GM21786 (cell line): ENCODE results near the gene USP7.

Source experiments
- ATAC-seq: cut with Tn5 transposase; IDR thresholded peaks from one replicate; pipeline ENCODE4 v1.9.1; 2021; ENCODE audit not compliant: unreplicated experiment

USP7 gene

DNA sequence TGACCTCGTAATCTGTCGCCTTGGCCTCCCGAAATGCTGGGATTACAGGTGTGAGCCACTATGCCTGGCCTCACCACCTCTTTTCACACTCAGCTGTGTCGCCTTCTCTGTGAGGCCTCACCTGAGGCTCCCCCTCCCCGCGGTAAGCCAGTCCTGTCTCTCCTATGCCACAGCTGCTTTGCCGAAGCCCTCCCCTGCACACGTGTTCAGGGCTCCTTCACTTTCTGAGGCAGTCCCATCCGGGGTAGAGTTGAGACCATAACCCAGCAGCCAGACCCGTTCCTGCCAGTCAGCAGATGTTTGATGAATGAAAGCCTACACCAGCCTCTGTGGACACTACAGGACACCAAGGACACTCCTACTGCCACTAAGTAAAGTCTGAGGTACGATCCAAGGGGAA lies 10.6 kb downstream of the USP7 start:
- no peak for ATAC-seq

DNA sequence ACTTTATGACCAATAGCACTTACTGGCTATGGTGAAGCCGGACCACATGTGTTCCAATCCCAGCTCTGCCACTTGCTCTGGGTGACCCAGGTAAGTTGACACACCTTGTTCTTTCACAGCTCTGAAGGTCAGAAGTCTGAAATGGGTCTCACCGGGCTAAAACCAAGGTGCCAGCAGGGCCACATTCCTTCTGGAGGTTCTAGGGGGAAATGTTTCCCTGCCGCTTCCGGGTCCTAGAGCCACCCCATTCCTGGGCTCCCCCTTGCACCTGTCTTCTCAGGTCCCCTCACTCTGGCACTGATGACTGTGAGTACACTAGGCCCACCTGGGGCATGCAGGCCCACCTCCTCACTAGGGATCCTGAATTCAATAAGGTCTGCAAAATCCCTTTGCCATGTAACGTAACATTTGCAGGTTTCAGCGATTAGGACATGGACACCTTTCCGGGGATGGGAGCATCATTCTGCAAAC lies 11.4 kb downstream of the USP7 start:
- ATAC-seq: no peak

DNA sequence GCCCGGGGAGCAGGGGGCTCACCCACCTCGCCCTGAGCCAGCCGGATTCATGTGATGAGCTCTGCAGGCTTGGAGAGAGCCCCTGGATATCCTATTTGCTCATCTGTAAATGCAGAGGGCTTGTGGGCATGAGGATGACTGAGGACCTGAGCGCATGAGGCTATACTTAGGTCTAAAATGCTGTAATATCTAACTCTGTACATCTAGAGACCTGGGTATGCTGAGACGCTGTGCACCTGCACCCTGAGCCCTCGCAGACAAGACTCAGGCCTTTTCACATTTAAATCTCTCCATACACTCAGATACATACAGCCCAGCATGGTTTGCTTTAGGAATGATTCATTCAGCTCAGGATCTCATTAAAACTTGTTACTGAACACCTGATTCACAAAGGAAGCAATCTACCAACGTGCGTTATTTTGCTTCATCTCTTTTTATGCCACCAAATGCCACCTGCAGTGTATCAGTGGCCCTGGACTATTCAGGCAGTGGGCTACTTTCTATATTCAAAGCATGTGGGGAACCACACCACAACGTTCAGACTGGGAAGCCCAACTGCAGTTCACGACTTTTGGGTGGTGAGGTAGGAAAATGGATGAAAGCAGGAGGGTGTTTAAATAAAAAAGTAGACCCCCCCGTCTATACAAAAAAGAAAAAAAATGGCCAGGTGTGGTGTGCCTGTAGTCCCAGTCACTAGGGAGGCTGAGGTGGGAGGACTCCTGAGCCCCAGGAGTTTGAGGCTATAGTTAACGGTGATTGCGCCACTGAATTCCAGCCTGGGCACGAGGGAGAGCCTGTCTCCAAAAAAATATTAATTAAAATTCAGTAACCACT lies 12.0 kb downstream of the USP7 start:
- ATAC-seq: peak; percentile 48

DNA sequence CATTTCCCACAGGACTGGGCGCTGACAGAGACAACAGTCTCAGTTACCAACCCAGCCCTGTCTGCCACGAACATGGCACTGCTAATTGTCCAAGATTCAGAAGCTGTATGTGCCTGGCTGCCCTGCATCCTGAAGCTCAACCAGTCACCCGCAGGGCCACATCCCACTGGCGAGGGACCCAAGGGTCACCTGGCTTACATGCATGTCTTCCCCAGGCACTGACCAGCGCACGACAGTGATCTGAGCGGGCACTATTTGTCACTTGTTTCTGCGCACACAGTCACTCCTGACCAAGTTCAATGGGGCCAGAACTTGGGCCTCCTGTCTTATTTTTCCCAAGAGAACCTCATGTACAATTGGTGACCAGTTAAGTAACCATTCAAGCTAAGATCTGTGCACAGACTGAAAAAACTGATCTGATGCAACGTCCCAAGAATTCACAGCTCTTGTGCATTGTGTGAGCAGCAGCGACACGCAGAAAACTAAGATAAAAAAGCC lies 13.1 kb downstream of the USP7 start:
- ATAC-seq: no peak

DNA sequence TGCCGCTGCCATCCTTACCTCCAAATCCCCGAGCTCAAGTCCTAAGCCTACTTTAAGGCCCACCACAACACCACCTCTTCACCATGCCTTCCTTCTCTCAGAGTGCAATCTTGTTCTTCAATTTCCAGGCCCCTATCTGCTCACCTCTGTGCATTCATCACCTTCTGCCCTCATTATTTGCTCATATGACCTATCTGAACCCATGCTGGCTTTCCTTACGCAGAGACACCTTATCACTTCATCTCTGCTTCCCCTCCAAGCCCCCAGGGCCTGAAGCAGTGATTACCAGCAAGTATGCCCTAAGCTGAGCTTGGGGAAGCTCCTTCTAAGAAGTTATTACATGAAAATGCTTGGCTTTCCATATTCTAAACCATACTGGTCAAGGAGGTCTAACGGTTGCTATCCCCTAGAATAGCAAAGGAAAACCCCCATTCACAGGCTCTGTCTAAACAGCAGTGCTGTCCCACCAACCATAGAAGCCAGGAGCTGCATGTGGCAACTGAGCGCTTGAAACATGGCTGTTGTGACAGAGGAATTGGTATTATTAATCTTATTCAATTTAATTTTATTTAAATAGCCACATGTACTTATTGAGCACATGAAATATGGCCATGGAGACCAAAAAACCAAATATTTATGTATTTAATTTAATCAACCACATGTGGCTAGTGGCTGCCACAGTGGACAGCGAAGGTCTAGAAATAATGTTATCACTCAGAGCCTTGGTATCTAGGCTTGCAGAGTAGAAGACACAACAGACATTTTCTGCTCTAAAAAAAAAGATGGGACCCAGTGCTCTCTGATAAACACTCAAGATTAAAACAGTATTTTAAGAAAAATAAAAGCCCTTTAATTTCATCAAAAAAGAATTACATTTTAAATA lies 13.9 kb downstream of the USP7 start:
- no peak for ATAC-seq

DNA sequence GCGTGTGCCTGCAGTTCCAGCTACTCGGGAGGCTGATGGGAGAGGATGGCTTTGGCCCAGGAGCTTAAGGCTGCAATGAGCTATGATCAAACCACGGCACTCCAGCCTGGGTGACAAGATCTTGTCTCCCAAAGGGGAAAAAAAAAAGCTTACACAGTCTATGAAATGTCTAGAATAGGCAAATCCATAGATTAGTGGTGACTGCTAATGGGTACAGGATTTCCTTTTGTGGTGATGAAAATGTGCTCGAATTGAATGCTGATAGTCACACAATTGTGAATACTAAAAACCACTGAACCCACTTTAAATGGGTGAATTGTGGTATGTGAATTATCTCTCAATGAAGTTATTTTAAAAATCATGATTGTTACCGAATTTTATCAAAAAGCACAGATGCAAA lies 14.9 kb downstream of the USP7 start:
- no peak for ATAC-seq

DNA sequence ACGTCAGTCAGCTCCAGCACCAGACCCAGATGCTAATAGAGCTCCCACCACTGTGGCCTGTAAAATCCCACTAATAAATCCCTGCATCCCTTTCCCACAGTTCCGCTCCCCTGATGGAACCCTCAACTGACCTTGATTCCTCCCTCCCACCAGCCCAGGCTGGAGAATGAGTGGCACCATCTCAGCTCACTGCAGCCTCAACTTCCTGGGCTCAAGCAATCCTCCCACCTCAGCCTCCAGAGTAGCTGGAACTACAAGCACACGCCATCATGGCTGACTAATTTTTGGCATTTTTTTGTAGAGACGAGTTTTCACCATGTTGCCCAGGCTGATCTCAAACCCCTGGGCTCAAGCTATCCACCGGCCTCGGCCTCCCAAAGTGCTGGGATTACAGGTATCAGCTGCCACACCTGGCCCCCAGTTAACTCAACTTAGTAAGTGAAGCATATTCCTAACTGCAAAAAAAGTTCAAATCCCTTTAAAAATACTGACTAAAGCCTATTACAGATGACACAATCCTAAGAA lies 15.6 kb downstream of the USP7 start:
- no peak for ATAC-seq

DNA sequence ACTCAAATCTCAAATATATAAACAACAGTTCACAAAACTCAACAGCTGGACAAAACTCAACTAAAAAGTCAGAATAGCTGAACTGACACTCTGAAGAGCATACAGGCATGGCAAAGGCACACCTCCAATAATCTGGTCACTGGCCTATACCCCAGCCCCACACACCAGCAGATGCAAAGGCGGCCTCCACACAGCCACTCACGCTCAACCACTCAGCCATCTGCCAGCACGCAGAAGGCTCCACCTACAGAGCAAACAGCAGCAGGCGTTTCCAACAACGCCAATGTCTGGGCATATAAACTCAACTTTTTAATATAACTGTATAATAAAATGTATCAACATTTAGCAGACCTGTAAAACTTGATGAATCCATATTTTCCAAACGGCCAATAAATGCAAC lies 17.2 kb downstream of the USP7 start:
- peak; percentile 32 for ATAC-seq

DNA sequence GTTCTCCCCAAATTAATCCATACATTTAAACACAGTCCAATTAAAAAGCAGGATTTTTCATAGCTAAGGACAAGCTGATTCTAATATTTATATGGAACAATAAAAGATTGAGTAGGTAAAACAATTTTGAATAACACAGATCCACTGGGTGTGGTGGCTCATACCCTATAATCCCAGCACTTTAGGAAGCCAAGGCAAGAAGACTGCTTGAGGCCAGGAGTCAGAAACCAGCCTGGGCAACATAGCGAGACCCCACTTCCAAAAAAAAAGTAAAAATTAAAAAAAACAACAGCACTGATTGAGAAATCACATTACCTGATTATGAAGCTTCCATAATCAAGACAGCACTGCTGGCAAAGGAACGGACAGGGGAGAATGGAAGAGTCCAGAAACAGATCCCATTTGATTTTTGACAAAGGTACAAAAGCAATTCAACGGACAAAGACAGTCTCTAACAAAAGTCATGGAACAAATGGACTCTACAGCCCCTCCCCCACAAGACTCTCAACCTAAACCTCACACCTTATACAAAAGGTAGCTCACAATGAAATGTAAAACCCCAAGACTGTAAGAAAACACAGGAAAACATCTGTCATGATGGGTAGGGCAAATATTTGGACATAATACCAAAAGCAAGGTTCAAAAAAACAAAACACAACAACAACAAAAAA lies 17.9 kb downstream of the USP7 start:
- ATAC-seq: no peak

DNA sequence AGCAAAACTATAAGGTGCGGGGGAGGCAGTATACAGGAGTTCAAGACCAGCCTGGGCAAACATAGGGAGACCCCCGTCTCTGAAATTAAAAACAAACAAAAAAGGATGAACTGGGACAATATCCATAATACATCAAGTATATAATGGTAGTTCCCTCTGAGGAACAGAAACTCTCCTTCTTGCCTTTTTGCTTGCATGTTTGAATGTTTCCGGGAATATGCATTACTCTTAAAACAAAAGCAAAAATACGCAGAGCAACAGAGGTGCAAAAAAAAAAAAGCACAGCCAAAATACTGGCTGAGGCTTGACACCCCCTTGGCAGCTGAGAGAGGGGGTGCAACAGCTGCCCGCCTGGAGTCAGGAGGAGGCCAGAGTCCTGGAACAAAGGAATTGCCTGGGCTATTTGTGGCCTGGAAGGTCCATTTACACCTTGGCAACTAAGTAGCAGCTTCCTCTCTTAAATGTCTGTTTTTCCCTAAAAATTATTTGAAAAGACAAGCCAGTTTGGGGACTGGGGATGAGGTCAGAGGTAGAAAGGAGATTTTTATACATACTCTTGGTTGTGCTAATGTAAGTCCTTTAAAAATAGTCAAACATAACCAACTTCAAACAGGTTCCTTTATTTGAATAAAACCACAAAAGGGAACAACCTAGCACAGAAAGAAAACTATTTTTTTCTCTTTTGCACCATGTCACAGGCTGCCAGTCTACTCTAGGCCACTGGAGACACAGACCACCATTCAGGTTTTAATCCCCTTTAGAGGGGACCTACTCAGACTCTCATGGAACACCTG lies 19.5 kb downstream of the USP7 start:
- ATAC-seq: peak; percentile 67

DNA sequence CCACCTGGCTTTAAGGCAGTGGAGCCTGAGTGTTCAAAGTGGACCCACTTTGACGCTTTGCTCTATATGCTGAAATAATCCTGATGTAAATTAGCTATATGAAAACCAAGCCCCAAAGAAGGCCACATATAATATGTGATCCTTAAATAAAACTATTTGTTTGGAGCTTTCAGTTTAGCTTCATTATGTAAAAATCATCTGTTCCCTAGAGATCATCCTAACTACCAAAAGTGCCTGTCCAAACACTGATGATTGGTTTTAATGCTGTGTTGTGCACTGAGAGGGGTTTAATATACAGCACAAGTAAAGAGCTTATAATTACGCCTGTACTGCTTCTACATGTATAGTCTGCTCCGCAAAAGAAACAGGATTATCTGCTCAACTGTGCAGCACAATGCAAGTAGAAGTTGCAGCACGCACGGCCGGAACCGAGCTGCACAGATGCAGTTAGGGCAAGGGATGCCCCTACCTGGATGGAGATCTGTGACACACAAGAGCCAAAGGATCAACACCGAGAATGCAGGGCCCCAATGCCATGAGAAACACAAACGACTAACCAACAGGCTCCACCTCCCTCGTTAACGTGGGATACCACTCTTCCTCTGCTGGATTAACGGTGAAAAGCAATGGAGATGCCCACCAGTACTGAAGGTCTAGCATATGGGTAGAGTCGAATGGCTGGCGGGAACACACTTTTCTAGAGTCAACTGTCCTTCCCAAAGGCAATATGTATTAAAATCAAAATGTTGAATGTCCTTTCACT lies 20.5 kb downstream of the USP7 start:
- no peak for ATAC-seq

DNA sequence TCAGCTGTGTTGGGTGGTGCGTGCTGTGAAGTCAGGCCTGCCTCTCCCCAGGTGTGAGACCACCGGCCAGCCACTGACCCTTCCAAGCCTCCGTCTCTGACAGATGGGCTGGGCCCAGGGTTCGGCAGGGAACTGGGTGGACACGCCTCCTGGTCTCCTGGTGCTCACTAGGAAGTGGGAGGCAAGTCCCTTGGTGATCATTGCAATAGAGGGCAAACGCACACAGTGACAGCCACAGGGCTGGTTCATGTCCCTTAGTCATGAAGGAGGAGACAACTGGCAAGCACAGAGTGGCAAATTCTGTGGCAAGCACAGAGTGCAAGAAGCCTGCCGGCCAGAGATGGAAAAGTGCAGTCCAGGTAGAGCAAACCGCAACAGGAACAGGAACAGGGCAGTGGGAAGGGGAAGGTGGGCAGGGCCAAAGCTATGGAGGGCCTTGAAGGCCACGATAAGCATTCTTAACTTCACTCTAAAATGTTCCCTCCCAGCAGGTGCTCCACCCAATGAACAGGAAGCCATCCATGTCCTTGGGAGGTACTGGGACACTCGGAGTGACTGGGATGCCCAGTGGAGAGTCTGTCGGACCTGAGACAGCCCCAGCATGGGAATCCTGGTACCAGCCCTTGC lies 21.9 kb downstream of the USP7 start:
- ATAC-seq: no peak

DNA sequence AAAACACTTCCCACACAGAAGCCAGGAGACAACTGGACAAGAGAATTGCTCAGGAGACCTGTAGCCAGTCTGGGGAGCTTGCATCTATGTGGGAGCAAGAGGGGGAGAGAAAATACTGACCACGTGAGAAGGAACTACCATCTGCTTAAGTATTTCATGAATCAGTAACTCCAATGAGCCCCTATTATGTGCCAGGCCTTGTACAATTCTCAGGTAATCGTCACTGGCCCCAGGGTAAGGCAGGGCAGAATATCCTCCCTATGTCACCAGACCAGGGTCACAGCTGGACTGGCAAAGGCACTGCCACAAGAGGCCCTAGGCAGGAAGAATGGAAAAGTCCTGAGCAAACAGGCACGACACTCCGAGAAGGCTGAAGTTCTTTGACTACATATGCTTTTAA lies 25.9 kb downstream of the USP7 start:
- no peak for ATAC-seq

DNA sequence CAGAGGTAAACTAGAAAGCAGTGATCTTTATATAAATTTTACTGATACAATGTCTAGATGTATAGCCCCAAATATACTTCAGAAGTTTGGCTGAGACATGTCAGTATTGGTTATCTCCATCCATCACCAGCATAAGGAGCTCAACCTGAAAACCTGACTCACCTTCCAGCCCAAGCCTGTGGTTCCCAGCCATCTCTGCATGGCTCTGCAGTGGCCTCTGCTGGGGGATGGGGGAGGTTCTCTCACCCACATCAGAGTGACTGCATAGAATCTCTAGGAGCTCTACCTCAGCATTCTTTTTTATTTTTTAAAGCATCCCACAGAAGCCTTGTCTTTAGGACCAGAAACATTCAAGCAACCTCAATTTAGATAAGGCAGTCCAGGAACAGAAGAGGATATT lies 27.3 kb downstream of the USP7 start:
- peak; percentile 73 for ATAC-seq

DNA sequence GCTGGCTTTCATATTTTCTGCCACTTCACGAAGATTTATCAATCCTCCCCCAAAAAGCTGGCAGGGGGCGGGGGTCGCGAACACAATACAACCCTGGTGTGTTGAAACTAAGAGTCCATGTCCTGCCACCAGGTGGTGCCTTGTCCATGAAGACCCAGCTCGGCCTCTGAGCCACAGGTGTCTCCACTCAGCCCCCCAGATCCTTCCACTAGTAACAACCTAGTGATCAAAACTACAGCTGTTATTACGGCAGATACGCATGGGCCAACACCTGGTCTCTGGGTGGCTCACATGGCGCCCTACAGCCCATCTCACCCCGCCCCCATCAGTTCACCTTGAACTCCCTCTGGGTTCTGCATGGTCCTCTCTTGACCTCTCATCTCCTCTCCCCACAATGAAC lies 27.7 kb downstream of the USP7 start:
- peak; percentile 26 for ATAC-seq

DNA sequence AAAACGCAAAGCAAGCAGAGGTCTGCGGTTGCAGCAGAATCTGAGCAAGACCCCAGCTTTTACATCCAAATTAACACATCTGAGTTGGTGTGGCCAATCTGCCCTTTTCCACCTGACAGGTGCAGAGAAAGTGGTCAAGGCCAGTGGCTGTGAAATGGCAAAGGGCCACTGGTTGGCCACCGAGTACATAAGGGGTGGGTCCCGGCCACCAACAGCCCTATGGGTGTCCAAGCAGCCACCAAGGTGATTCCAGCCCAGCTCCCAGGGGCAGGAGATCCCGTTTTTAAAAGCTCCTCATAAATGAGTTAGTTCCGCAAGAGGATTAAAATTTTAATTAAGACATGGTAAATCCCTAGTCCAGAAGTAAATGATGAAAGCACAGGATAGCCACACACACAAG lies 29.1 kb downstream of the USP7 start:
- no peak for ATAC-seq

DNA sequence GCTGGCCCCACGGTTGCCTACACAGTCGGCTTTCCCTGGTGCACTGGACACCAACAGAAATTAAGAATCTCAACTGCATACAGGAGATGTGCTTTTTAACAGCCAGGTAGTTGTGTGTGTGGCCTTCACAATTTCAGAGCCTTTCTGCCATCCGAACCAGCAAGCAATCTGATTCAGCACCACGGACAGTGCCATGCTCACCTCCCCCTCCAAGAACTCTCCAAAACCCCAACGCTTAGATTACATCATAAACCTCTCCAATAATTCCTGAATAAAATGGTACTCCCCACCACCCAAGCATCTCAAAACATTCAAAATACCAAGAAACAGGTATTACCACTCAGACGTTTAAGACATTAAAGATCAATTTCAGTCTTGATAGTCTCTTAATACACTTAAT lies 31.8 kb downstream of the USP7 start:
- no peak for ATAC-seq

DNA sequence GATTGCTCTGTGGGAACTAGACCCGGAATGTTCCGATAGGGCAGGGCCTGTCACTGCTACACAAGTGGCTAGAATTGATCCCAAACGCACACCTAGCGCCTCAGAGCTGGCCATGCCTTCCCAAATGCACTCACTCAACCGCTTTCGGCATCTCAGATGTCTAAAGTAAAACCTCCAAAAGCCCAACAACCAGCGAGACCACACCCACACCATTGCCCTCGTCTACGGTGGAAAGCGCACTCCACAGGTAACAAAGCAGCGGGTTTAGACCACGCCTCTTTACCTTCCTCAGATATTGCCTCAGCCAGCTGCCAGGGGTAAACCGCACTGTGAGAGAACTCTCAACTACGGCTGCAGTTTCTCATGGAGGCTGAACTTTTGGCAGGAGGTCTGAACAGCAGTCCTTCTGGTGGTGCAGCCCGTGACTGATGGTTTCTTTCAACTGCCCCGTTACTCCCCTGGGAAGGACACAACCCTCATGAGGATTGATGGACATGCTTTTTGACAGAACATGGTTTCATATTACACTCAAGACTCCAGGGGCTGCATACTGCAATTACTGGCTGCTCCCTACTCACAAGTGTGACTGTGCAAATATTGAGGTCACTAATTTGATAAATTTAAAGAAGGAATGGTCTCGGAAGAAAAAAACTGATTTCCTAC lies 34.5 kb downstream of the USP7 start:
- ATAC-seq: no peak
